Right lobe of liver (tissue), 6 donors: ENCODE results near the gene DNAJB6. TPM values are rescaled to one million over a fixed set of nuclear protein-coding genes. Genes with fewer than 3 reads are reported as not detected.

Experiments
- ATAC-seq, 4 donors: fragments of 200-7000 bp; cut with Tn5 transposase; one replicate each; pipeline ENCODE4 v1.9.1; 2020; ENCODE audit warnings: mild to moderate bottlenecking in 4 of 4, moderate library complexity in 4 of 4
- DNase-seq, 3 donors: peaks; one replicate each; pipeline ENCODE4 v3.0.0-alpha.2; 2020
- H3K27ac ChIP-seq, 3 donors: fragments of 200-600 bp; one replicate each; pipeline ENCODE4 v1.8.0; 2022
- H3K27me3 ChIP-seq, 2 donors: fragments of 200-600 bp; one replicate each; pipeline ENCODE4 v1.8.0; 2022
- H3K36me3 ChIP-seq, 4 donors: fragments of 200-600 bp; sonication (generic) in 1 of 4; one replicate each; pipeline versions ENCODE4 v1.5.1 to v1.8.0; 2017 to 2022; ENCODE audit warnings: control low read depth in 1 of 4
- H3K4me1 ChIP-seq, 4 donors: fragments of 200-600 bp; sonication (generic) in 1 of 4; one replicate each; pipeline versions ENCODE4 v1.5.1 to v1.8.0; 2017 to 2022; ENCODE audit warnings: control low read depth in 1 of 4
- H3K4me3 ChIP-seq, 3 donors: fragments of 200-600 bp; one replicate each; pipeline ENCODE4 v1.8.0; 2022
- H3K9me3 ChIP-seq, 4 donors: fragments of 200-600 bp; sonication (generic) in 1 of 4; one replicate each; pipeline versions ENCODE4 v1.5.1 to v1.8.0; 2017 to 2022; ENCODE audit warnings: control low read depth in 1 of 4
- CTCF ChIP-seq, 4 donors: fragments of 200-600 bp in 3 of 4; fragments of 450-650 bp in 1 of 4; IDR thresholded peaks; one replicate each; pipeline versions ENCODE4 v1.5.1 to v1.8.0; 2016 to 2022; ENCODE audit warnings: antibody characterized with exemption in 4 of 4, mild to moderate bottlenecking in 2 of 4
- POLR2A ChIP-seq: fragments of 450-650 bp; IDR thresholded peaks from one replicate; pipeline ENCODE4 v1.6.1; 2017; ENCODE audit warnings: antibody characterized with exemption, mild to moderate bottlenecking
- WGBS: methylation state at CpG from one replicate; pipeline ENCODE4 v1.1.6; 2018; ENCODE audit warnings: low coverage, low lambda C conversion rate; ENCODE audit not compliant: insufficient coverage; ENCODE audit errors: missing lambda C conversion rate; 5-methylcytosine and 5-hydroxymethylcytosine counted together
- intact Hi-C, 2 donors: fragments of 100-400 bp; cut with DNase I; formaldehyde crosslinking; loops; one replicate each; pipeline versions ENCODE4 v1.11.2 to v1.14.1; 2022
- total RNA-seq, 6 experiments: library from RNA; depleted of rRNA in 2 of 6; stranded (reverse); fragments of >200 nt in 2 of 6; fragmentation: NEBNext Ultra II Directional in 3 of 6; extraction: Animal tissue kit (Norgen Biotek cat#: 25700) in 3 of 6; gene quantifications; one replicate each; pipeline versions ENCODE4 v1.1.0 to v1.2.4, GENCODE V29; 2016 to 2023
- donor health status: DM: no; HTN: yes; CAD: no.
- donor health status: DM: no; HTN: no; CAD: no.
- donor health status: DM: no; HTN: no; CAD: no.
- donor health status: DM: no; HTN: yes; CAD: no.
- donor health status: DM: no; HTN: yes; CAD: no.

Gene DNAJB6
- total RNA-seq, 6 experiments from 2014 or later, result 24.5 to 38.0 (median 35.2) TPM

- ATAC-seq (no peak), DNase-seq (no peak)
- H3K4me1 ChIP-seq, result no peaks in the 10 kb centered on the region
- WGBS, result 88% methylated on average over 7 of the region's 13 CpGs
- H3K36me3 ChIP-seq, result no peaks in the 10 kb centered on the region
- intact Hi-C loops, result no loop called here
- H3K4me3 ChIP-seq, result no peak overlapping the region
- no peaks in the 10 kb centered on the region for H3K27me3 ChIP-seq
- H3K9me3 ChIP-seq, result no peaks in the 10 kb centered on the region
- no peak for TF ChIP-seq POLR2A
- TF ChIP-seq CTCF (IDR thresholded peaks at IDR 0.05), result no peak
- no peak overlapping the region for H3K27ac ChIP-seq
Observed at GRCh38 chr7:157293413-157293788, 43.4 kb upstream of the DNAJB6 start.

DNA sequence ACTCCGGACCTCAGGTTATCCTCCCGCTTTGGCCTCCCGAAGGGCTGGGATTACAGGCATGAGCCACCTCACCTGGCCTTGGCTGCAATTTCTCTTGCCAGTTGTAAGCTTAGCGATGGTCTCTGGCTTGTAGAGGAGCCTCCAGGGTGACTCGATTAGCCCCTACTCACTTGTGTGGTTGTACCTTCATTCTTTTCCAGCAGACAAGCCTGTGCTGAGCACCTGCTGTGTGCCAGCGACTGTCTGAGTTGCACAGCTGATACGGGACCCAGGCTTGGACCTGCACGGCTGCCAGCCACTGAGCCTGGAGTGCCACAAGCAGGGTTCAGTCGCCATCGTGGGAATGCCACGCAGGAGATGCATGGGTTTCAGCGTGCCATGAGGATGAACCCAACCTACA lies 42.0 kb upstream of the DNAJB6 start:
- DNase-seq (no peak), ATAC-seq (no peak)
- intact Hi-C loops, result no loop called here
- Histone ChIP-seq H3K4me1 (no peaks in the 10 kb centered on the region), H3K36me3 (no peaks in the 10 kb centered on the region), H3K4me3 (no peak overlapping the region), H3K27me3 (no peaks in the 10 kb centered on the region), H3K27ac (no peak overlapping the region), H3K9me3 (no peaks in the 10 kb centered on the region)
- 66% methylated on average over 7 of the region's 12 CpGs for WGBS
- TF ChIP-seq POLR2A, result no peak
- no peak for TF ChIP-seq CTCF (IDR thresholded peaks at IDR 0.05)

DNA sequence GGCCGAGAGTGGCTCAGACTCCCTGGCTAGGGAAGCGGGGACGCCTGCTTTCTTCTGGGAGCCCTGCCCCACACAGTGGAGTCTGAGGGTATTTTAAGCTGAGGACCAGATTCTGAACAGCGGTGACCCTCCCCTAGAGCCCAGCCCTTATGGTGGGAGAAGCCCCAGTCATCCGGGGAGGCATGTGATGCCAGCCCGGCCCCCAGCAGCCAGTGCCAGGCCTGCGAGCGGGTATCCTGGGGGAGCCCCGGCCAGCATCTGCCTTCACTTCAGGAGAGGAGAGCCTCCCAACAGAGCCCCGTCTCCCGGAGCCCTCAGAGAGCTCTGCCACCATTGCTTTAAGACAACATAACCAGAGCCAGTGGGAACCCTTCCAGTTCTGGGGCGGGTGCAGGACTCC lies 41.5 kb upstream of the DNAJB6 start:
- Histone ChIP-seq H3K36me3 (no peaks in the 10 kb centered on the region), H3K9me3 (no peaks in the 10 kb centered on the region), H3K27ac (no peak overlapping the region), H3K27me3 (no peaks in the 10 kb centered on the region), H3K4me3 (no peak overlapping the region), H3K4me1 (no peaks in the 10 kb centered on the region)
- 40% methylated on average over 1 of the region's 12 CpGs for WGBS
- DNase-seq (no peak), ATAC-seq (no peak)
- intact Hi-C loops, result no loop called here
- TF ChIP-seq POLR2A (no peak), CTCF (IDR thresholded peaks at IDR 0.05) (no peak)

DNA sequence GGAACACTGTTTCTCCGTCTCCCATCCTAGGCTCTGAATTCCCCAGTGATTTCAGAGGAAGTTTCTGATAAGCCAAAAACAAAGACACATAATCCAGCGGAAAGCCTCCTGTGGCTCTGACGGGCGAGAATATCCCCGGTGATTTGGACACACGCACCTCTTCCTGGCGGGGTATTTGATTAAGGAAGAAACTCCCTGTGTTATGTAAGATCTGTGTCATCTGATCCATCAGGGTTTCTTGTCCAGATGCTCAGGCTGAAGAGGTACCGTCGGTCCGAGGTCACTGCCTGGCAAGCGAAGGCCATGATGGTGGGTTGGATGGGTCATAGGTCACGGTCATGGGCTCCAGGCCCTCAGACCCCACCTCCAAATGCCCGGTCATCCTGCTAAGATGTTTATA lies 39.6 kb upstream of the DNAJB6 start:
- ATAC-seq, result no peak
- no peak for TF ChIP-seq CTCF (IDR thresholded peaks at IDR 0.05)
- no peak for TF ChIP-seq POLR2A
- Histone ChIP-seq H3K9me3 (no peaks in the 10 kb centered on the region), H3K27ac (no peak overlapping the region), H3K4me1 (no peaks in the 10 kb centered on the region), H3K4me3 (no peak overlapping the region), H3K36me3 (no peaks in the 10 kb centered on the region), H3K27me3 (no peaks in the 10 kb centered on the region)
- intact Hi-C loops, result no loop called here
- 53% methylated on average over 13 of the region's 13 CpGs for WGBS
- no peak for DNase-seq

DNA sequence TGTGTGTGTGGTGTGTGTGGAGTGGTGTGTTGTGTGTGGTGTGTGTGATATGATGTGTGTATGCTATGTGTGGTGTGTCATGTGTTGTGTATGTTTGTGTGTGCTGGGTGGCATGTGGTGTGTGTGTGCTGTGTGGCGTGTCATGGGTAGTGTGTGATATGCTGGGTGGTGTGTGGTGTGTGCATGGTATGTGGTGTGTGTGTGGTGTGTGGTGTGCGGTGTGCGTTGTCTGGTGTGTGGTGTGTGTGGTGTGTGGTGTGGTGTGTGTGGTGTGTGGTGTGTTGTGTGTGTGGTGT lies 37.5 kb upstream of the DNAJB6 start:
- Histone ChIP-seq H3K4me1 (no peaks in the 10 kb centered on the region), H3K27ac (no peak overlapping the region), H3K36me3 (no peaks in the 10 kb centered on the region), H3K4me3 (no peak overlapping the region), H3K9me3 (no peaks in the 10 kb centered on the region), H3K27me3 (no peaks in the 10 kb centered on the region)
- WGBS, result 80% methylated on average over 3 of the region's 3 CpGs
- ATAC-seq, result no peak
- DNase-seq, result no peak
- TF ChIP-seq POLR2A (no peak), CTCF (IDR thresholded peaks at IDR 0.05) (no peak)
- intact Hi-C loops, result no loop called here
